Measurements from ENCODE around the gene HSPB7.

DNA sequence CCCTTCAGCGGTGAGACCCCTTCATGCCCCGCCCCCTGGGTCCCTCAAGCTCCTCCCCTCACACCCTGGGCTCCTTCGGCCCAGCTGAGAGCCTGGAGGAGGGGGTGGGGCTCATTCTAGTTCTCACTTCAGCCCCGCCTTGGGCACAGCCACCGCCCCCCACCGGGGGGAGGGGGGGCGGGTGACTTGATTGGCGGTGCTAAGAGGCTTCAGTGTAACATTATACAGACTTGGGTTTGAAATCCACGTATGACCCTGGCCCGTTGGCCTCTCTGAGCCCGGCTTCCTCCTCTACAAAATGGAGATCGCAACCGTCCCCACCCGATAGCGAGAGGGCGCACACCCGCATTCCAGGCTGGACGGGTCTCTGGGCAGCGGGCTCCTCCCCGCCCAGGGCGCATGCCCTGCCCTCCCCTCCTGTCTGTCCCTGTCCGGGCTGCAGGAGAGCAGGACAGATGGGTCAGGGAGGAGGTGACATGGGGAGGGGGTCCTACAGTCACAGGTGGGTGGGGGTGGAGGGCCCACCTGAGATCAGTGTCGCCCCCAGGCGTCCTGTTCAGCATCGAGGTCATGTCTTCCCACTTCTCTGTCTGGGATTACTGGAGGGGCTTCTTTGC is 30.8 kb upstream of the HSPB7 start:
- no peak for TF ChIP-seq POLR2A (IDR thresholded peaks at IDR 0.05; ENCODE audit: low read depth, low read length)
- no peak for TF ChIP-seq POLR2AphosphoS5 (IDR thresholded peaks at IDR 0.05; ENCODE audit: low read depth, low read length)
- TF ChIP-seq TAF1 (IDR thresholded peaks at IDR 0.05; ENCODE audit: low read depth, low read length), result no peak
- TF ChIP-seq SPI1 (IDR thresholded peaks at IDR 0.05; ENCODE audit: low read depth, low read length), result no peak
- no peak for TF ChIP-seq POU2F2 (IDR thresholded peaks at IDR 0.05; ENCODE audit: low read depth, low read length)
- TF ChIP-seq PAX5 (IDR thresholded peaks at IDR 0.05; ENCODE audit: insufficient read depth, low read length, severe bottlenecking), result no peak

All from GM12891 (cell line).